Keratinocyte (primary cell): ENCODE results near the gene SNX2. TPM values are rescaled to one million over a fixed set of nuclear protein-coding genes. Genes with fewer than 3 reads are reported as not detected.

Experiments used
- DNase-seq: peaks from one replicate; pipeline ENCODE4 v3.0.0-alpha.2; 2011; ENCODE audit warnings: low read depth, missing footprints, low spot score
- FAIRE-seq: peaks from 2 replicates; lab custom pipeline; 2011; peaks lifted over from hg19 to GRCh38; lab: Jason Lieb, UNC
- H2AFZ ChIP-seq: 2 replicates; pipeline ENCODE4 v1.6.0; 2012; ENCODE audit warnings: low read length, control low read depth, inconsistent platforms; ENCODE audit not compliant: control insufficient read depth
- H3K27ac ChIP-seq: 2 replicates; pipeline ENCODE4 v1.5.1; 2011; ENCODE audit warnings: low read length; ENCODE audit not compliant: control insufficient read depth, insufficient read depth
- H3K27me3 ChIP-seq: 3 replicates; pipeline ENCODE4 v1.6.0; 2011; ENCODE audit warnings: low read length; ENCODE audit not compliant: control insufficient read depth, insufficient read depth; ENCODE audit errors: extremely low read depth
- H3K36me3 ChIP-seq, 2 experiments: 2 replicates in 1 of 2; 3 replicates in 1 of 2; pipeline ENCODE4 v1.5.1; 2011; ENCODE audit warnings: low read length in 2 of 2, mild to moderate bottlenecking in 1 of 2; ENCODE audit not compliant: control insufficient read depth in 2 of 2, insufficient read depth in 2 of 2; ENCODE audit errors: extremely low read depth in 1 of 2
- H3K4me1 ChIP-seq: 3 replicates; pipeline ENCODE4 v1.5.1; 2011; ENCODE audit warnings: low read length; ENCODE audit not compliant: control insufficient read depth, insufficient read depth; ENCODE audit errors: extremely low read depth
- H3K4me2 ChIP-seq: 3 replicates; pipeline ENCODE4 v1.6.0; 2011; ENCODE audit warnings: low read depth, low read length; ENCODE audit not compliant: control insufficient read depth, insufficient read depth; ENCODE audit errors: extremely low read depth
- H3K4me3 ChIP-seq, 3 experiments: fragments of 200-600 bp in 1 of 3; sonication (generic) in 1 of 3; 2 replicates in 2 of 3; 3 replicates in 1 of 3; pipeline ENCODE4 v1.5.1; 2011 to 2016; ENCODE audit warnings: low read length in 3 of 3, mild to moderate bottlenecking in 3 of 3, control low read depth in 2 of 3, inconsistent platforms in 1 of 3, low read depth in 1 of 3, mixed read lengths in 1 of 3, mixed run types in 1 of 3, moderate library complexity in 1 of 3; ENCODE audit not compliant: control insufficient read depth in 2 of 3, insufficient read depth in 2 of 3; ENCODE audit errors: extremely low read depth in 1 of 3
- H3K79me2 ChIP-seq: 2 replicates; pipeline ENCODE4 v1.6.0; 2012; ENCODE audit warnings: low read length; ENCODE audit not compliant: control insufficient read depth, insufficient read depth
- H3K9ac ChIP-seq: 3 replicates; pipeline ENCODE4 v1.6.0; 2011; ENCODE audit warnings: low read length; ENCODE audit not compliant: control insufficient read depth, insufficient read depth; ENCODE audit errors: extremely low read depth
- H3K9me1 ChIP-seq: 3 replicates; pipeline ENCODE4 v1.6.0; 2011; ENCODE audit warnings: low read length; ENCODE audit not compliant: control insufficient read depth, insufficient read depth; ENCODE audit errors: extremely low read depth
- H3K9me3 ChIP-seq: 2 replicates; pipeline ENCODE4 v1.5.1; 2012; ENCODE audit warnings: low read depth, low read length; ENCODE audit not compliant: control insufficient read depth
- H4K20me1 ChIP-seq: 3 replicates; pipeline ENCODE4 v1.6.0; 2011; ENCODE audit warnings: low read length; ENCODE audit not compliant: control insufficient read depth, insufficient read depth; ENCODE audit errors: extremely low read depth
- EZH2 ChIP-seq: IDR thresholded peaks from one replicate; pipeline ENCODE4 v1.6.1; 2012; ENCODE audit warnings: inconsistent platforms, mild to moderate bottlenecking, low read length, moderate library complexity
- dilution Hi-C: fragments of 300-500 bp; cut with MboI; formaldehyde crosslinking; loops from one replicate; pipeline ENCODE4 v1.7.0; 2020; ENCODE audit warnings: low sequenced_read_pairs; ENCODE audit not compliant: extremely low pct_ligation_motif_present
- polyA minus RNA-seq, 3 experiments: library from RNA; depleted of rRNA, polyadenylated mRNA; stranded (reverse); fragments of >200 nt; gene quantifications; 1 replicate in 1 of 3; 2 replicates in 1 of 3; 3 replicates in 1 of 3; pipeline ENCODE4 v1.2.3, GENCODE V29; 2011
- polyA plus RNA-seq, 5 experiments: library from polyadenylated mRNA; depleted of rRNA in 3 of 5; stranded (reverse) in 3 of 5; stranded (forward) in 1 of 5; unstranded in 1 of 5; fragments of >200 nt; gene quantifications; 1 replicate in 1 of 5; 2 replicates in 3 of 5; 3 replicates in 1 of 5; pipeline versions ENCODE4 v1.2.1 to v1.2.3, GENCODE V29; 2011 to 2012; ENCODE audit warnings: missing spikeins in 2 of 5, low read depth in 1 of 5, low replicate concordance in 1 of 5
- TF ChIP-seq, protein P1 (sequence below), 3 experiments: IDR thresholded peaks in 1 of 3; conservative IDR thresholded peaks in 1 of 3; optimal IDR thresholded peaks in 1 of 3; 2 replicates in 2 of 3; 3 replicates in 1 of 3; pipeline versions ENCODE3 to v1.5.1; 2011; ENCODE audit warnings: low read length in 3 of 3, mild to moderate bottlenecking in 3 of 3, moderate library complexity in 2 of 3, control low read depth in 1 of 3, inconsistent platforms in 1 of 3; ENCODE audit not compliant: insufficient read depth in 2 of 3; ENCODE audit errors: extremely low read depth in 1 of 3

Gene SNX2
- polyA plus RNA-seq (44.8 to 87.8 TPM (median 81.5 TPM) in 3 replicates), polyA minus RNA-seq (30.1 to 65.1 TPM (median 53.6 TPM) in 3 replicates)
- polyA plus RNA-seq (2011; ENCODE audit: low read depth), result 49.5 TPM
- polyA plus RNA-seq (2011; cell fraction: cytosol; rRNA removed), result 59.0 and 96.6 TPM in 2 replicates
- 37.6 and 42.4 TPM in 2 replicates for polyA plus RNA-seq (2011; cell fraction: nucleus; rRNA removed)
- polyA plus RNA-seq (2012; ENCODE audit: low replicate concordance), result 67.2 and 79.3 TPM in 2 replicates
- polyA minus RNA-seq (2011; cell fraction: cytosol; rRNA and poly(A)+ RNA removed), result 72.1 TPM
- 34.4 and 58.8 TPM in 2 replicates for polyA minus RNA-seq (2011; cell fraction: nucleus; rRNA and poly(A)+ RNA removed)

DNA sequence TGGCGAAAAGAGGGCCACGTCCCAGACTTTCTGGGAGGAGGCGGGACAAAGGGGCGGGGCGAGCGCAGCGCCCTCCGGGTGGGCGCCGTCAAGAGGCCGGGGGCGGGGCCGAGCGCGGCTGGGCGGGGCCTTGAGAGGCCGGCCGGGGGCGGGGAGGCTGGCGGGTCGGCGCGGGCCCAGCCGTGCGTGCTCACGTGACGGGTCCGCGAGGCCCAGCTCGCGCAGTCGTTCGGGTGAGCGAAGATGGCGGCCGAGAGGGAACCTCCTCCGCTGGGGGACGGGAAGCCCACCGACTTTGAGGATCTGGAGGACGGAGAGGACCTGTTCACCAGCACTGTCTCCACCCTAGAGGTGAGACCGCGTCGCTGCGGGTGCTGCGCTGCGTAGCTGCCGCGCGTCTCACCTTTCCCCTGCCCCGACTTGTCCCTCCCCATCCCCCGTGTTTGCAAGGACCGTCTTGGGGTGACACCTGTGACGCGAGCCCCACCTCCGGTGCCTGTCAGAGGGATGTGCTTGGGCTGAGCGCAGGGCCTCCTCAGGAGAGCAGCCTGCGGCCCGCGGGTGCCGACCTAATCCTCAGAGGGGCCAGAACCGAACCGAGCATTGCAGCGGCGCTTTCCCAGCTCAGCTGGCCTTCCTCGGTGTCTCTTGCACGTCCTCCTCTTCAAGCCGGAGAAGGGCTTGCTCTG is at the start of gene SNX2:
SNX2 (plus strand) TSS at position 220 of the 689 bp plus-strand sequence; CDS start at position 244, 24 bp downstream.
- TF ChIP-seq EZH2, result no peak
- TF ChIP-seq, protein P1, sequence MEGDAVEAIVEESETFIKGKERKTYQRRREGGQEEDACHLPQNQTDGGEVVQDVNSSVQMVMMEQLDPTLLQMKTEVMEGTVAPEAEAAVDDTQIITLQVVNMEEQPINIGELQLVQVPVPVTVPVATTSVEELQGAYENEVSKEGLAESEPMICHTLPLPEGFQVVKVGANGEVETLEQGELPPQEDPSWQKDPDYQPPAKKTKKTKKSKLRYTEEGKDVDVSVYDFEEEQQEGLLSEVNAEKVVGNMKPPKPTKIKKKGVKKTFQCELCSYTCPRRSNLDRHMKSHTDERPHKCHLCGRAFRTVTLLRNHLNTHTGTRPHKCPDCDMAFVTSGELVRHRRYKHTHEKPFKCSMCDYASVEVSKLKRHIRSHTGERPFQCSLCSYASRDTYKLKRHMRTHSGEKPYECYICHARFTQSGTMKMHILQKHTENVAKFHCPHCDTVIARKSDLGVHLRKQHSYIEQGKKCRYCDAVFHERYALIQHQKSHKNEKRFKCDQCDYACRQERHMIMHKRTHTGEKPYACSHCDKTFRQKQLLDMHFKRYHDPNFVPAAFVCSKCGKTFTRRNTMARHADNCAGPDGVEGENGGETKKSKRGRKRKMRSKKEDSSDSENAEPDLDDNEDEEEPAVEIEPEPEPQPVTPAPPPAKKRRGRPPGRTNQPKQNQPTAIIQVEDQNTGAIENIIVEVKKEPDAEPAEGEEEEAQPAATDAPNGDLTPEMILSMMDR (optimal IDR thresholded peaks at IDR 0.05 in 1 of 3, IDR thresholded peaks at IDR 0.05 in 1 of 3, conservative IDR thresholded peaks at IDR 0.05 in 1 of 3; ENCODE audit: extremely low read depth in 1 of 3, insufficient read depth in 2 of 3, low read length in 3 of 3), result peak; percentile 12 to 51 (median 37)
- H3K27ac ChIP-seq, result peak within 1 kb of the TSS; percentile 83
- no peaks in the 10 kb centered on the region for H3K36me3 ChIP-seq
- peak within 1 kb of the TSS; percentile 91 for H3K9ac ChIP-seq
- peak within 1 kb of the TSS; percentile 94 to 97 (median 97) for H3K4me3 ChIP-seq
- H3K4me1 ChIP-seq, result peaks cover 9% of the 10 kb centered on the region
- dilution Hi-C loops, result no loop called here
- H2AFZ ChIP-seq, result peak within 1 kb of the TSS; percentile 99
- H4K20me1 ChIP-seq, result no peaks in the 10 kb centered on the region
- no peaks in the 10 kb centered on the region for H3K27me3 ChIP-seq
- H3K4me2 ChIP-seq, result peak within 1 kb of the TSS; percentile 94
- H3K9me3 ChIP-seq, result no peaks in the 10 kb centered on the region
- H3K9me1 ChIP-seq, result no peaks in the 10 kb centered on the region
- H3K79me2 ChIP-seq, result peaks cover 43% of the 10 kb centered on the region
- FAIRE-seq, result peak; percentile 60
- peak; percentile 40 for DNase-seq

- H2AFZ ChIP-seq, result peak overlapping the region; percentile 61
- DNase-seq, result peak; percentile 25
- dilution Hi-C loops, result no loop called here
- TF ChIP-seq, protein P1 (optimal IDR thresholded peaks at IDR 0.05 in 1 of 3, IDR thresholded peaks at IDR 0.05 in 1 of 3, conservative IDR thresholded peaks at IDR 0.05 in 1 of 3; ENCODE audit: extremely low read depth in 1 of 3, insufficient read depth in 2 of 3, low read length in 3 of 3), result no peak
- TF ChIP-seq EZH2, result no peak
- H3K4me1 ChIP-seq, result peaks cover 23% of the 10 kb centered on the region
- no peaks in the 10 kb centered on the region for H4K20me1 ChIP-seq
- no peaks in the 10 kb centered on the region for H3K36me3 ChIP-seq
- peak overlapping the region; percentile 30 for H3K27ac ChIP-seq
- H3K9me1 ChIP-seq, result no peaks in the 10 kb centered on the region
- no peaks in the 10 kb centered on the region for H3K79me2 ChIP-seq
- no peaks in the 10 kb centered on the region for H3K27me3 ChIP-seq
- peak overlapping the region in 2 of 3 experiments; percentile 28 to 53 for H3K4me3 ChIP-seq
- FAIRE-seq, result peak; percentile 73
- no peak overlapping the region for H3K9ac ChIP-seq
- H3K9me3 ChIP-seq, result no peaks in the 10 kb centered on the region
- H3K4me2 ChIP-seq, result peak overlapping the region; percentile 85
These were observed 47.8 kb upstream of the SNX2 start for GRCh38 chr5:122727112-122727541.
